C1 segment of cervical spinal cord (tissue), 14 donors: ENCODE results near the gene STXBP6.
A peak's percentile ranks its signal among the peaks of the same experiment; 100 is the strongest.
"Not testable (repeated sequence)": the region's sequence is repeated elsewhere in the genome, so short reads cannot be mapped to it uniquely, and the experiment has no call there.

ENCODE experiments used
- DNase-seq, 14 donors: peaks; one replicate each; lab custom pipeline; 2025; lab: John Stamatoyannopoulos, UW

The STXBP6 gene

GRCh38 chr14:24956104-24956503, 93.8 kb downstream of the STXBP6 start:
- no peak for DNase-seq

- DNase-seq, result no peak
Observed at GRCh38 chr14:24954700-24955037, 95.3 kb downstream of the STXBP6 start.

- DNase-seq, result no peak
Observed at GRCh38 chr14:24954037-24954699, 95.8 kb downstream of the STXBP6 start.

- DNase-seq, result peak in 5 of 14 donors; percentile 20 to 28 (median 26)
Observed at GRCh38 chr14:24952851-24953666, 96.9 kb downstream of the STXBP6 start.

GRCh38 chr14:24948261-24948847, 101.6 kb downstream of the STXBP6 start:
- DNase-seq, result no peak

GRCh38 chr14:24947131-24947530, 102.8 kb downstream of the STXBP6 start:
- no peak for DNase-seq

- DNase-seq, result no peak
Observed at GRCh38 chr14:24944800-24945199, 105.1 kb downstream of the STXBP6 start.

- DNase-seq, result no peak
Observed at GRCh38 chr14:24943024-24943423, 106.9 kb downstream of the STXBP6 start.

- DNase-seq, result no peak
Observed at GRCh38 chr14:24941719-24942118, 108.2 kb downstream of the STXBP6 start.

GRCh38 chr14:24940213-24940783, 109.6 kb downstream of the STXBP6 start:
- no peak for DNase-seq

- DNase-seq, result no peak
Observed at GRCh38 chr14:24938593-24938992, 111.4 kb downstream of the STXBP6 start.

- no peak for DNase-seq
Observed at GRCh38 chr14:24937300-24937699, 112.6 kb downstream of the STXBP6 start.

GRCh38 chr14:24936773-24937172, 113.2 kb downstream of the STXBP6 start:
- not testable (repeated sequence) for DNase-seq

GRCh38 chr14:24935796-24936195, 114.2 kb downstream of the STXBP6 start:
- no peak for DNase-seq

- no peak for DNase-seq
Observed at GRCh38 chr14:24928386-24928900, 121.5 kb downstream of the STXBP6 start.

GRCh38 chr14:24927809-24928208, 122.1 kb downstream of the STXBP6 start:
- no peak for DNase-seq

- no peak for DNase-seq
Observed at GRCh38 chr14:24925771-24926374, 124.1 kb downstream of the STXBP6 start.

- DNase-seq, result no peak
Observed at GRCh38 chr14:24924544-24924943, 125.4 kb downstream of the STXBP6 start.

GRCh38 chr14:24921903-24922302, 128.0 kb downstream of the STXBP6 start:
- DNase-seq, result no peak

- DNase-seq, result no peak
Observed at GRCh38 chr14:24920265-24921075, 129.5 kb downstream of the STXBP6 start.

GRCh38 chr14:24918822-24919221, 131.1 kb downstream of the STXBP6 start:
- no peak for DNase-seq
